HG03342 (cell line): ENCODE measurements around the gene GTF2H1.
"Not testable (repeated sequence)": the region's sequence is repeated elsewhere in the genome, so short reads cannot be mapped to it uniquely, and the experiment has no call there.

ENCODE experiments used
- ATAC-seq: cut with Tn5 transposase; IDR thresholded peaks from one replicate; pipeline ENCODE4 v1.9.1; 2021; ENCODE audit warnings: mild to moderate bottlenecking, moderate library complexity; ENCODE audit not compliant: unreplicated experiment

GTF2H1 gene

DNA sequence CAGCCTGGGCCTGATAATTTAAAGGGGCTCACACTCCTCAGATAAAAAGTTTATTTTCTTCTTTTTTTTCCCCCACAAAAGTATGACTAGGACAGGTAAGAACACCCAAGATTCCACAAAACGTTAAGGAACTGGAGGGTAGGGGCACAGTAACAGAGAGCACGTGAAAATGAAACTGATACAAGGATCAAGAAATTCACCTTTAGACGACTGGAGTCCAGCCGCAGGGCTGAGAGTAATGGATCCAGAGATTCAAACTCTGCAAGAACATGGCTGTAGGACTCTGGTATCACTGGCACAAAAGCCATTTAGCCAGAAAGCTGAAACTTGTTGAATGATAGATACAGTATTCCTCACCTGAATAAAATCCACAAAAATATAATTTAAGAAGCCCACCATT is 4.8 kb upstream of the GTF2H1 start:
- ATAC-seq: no peak

DNA sequence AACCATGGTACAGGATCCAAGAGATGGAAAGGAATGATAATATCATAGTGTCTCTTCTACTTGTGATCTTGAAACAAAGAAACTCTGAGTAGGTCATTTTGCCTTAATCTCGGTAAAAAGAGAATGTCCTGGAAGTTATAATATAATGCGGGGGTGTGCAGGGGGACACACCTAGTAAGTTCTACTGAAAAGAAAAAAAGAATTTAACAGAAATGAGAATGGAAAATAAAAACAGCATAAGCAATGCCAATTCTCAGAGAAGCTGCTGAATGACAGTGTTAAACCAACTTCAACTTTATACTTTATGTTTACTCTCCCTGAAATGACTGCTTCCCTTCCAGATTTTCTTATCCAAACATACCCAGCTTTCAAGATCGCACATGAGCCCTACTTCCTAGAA is 2.5 kb upstream of the GTF2H1 start:
- no peak for ATAC-seq

- no peak for ATAC-seq
Observed at GRCh38 chr11:18320617-18321016, 1.8 kb upstream of the GTF2H1 start.

DNA sequence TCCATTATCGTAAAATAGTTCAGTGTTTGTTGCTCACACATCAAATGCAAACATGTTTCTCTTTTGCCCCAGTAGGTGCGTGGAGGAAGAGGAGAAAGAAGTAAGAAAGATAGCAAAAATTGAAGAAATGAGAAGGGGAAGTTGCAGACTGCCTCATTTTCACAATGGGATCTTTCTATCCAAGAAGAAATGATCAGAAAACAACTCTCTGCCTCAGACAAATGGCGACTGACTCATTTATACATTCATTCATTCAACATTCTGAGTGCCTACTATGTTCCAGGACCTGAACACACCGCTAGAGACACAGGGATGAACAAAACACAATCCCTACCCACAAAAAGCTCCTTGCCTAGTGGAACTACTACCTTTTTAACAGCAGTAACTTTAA is 794 bp upstream of the GTF2H1 start:
- peak; percentile 3 for ATAC-seq

DNA sequence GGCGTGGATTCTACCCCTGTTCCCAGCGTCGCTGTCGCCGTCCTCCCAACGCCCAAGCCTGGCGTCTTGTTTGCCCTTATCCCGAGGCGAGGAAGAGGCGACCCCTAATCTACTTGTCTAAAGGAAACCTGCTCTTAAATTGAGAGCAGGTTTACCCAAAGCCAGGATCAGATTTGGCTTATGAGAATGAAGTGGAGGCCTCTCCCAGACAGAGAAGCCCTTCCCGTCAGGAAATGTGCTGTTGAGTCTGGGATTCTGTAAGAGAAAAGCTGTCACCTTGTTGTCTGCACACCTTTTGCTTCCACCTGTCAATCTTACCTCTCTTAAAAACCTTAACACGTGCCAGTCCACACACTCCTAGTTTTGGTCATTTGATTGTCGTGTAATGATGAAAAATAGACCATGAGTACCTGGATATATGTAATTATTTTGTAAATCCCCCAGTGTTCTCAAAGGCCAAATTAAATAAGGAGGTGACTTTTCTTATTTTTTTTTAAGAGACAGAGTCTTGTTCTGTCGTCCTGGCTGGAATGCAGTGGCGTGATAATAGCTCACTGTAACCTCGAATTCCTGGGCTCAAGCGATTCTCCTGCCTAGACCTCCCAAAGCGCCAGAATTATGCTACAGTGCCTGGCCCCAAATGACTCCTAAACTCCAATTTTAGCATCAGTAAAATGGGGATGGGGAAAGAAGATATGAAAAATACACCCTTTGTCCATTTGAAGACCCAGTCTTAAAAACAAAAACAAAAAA is 627 bp downstream of the GTF2H1 start:
- ATAC-seq: no peak

DNA sequence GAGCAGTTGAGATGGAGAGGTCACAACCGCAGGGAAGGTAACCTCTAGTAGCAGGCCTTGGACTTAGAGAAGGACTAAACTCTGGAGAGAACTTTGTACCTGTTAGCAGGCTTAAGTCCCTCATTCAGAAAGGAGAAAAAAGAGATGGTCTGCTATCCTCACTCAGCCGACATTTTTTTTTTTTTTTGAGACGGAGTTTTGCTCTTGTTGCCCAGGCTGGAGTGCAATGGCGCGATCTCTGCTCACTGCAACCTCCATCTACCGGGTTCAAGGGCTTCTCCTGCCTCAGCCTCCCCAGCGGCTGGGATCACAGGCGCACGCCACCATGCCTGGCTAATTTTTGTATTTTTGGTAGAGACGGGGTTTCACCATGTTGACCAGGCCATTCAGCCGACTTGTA is 1.5 kb downstream of the GTF2H1 start:
- not testable (repeated sequence) for ATAC-seq

DNA sequence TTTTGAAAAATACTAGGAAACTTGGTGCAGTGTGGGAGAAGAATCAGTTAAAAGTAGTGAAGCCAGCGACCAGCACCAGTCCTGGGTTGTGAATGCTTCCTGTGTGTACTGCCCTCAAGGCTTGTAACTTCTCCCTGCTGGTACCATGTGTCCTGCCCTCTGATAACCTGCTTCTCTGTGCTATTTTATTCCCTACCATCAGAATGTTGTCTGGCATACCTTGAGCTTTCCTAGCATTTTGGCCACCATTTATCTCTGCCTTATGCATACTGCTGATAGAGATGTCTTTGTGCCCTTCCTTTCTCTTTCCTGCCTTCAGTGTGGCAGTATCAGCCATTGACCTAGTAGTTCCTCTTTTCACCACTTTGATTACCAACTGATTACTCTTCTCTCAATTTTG is 2.0 kb downstream of the GTF2H1 start:
- no peak for ATAC-seq

DNA sequence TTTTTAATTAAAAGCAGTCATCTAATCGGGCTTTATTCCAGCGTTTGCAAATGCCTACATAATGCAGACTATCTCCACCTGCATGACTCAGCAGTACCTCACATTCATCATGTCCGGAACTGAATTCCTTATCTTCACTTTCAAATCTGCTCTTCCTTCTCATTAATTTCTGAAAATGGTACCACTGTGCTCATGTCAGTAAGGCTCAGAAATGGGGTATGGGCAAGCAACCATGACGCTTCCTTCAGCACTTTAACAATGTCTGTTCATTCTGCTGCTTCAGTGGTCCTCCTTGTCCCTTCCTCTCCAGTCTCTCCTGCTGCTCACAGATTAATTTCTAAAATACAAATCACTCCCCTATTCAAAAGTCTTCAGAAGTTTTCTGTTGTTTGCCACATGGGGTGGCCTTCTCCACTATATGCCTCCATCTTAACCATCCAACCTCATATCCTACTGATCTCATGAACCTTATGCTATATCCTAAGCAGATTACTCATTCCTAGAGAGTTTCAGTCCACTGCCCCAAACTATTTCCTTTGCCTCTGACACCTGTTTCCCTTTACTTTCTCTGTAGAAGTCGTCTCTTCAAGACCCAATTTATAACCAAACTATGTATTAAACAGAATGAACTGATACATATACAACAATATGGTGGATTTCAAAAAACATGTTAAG is 7.0 kb downstream of the GTF2H1 start:
- peak; percentile 76 for ATAC-seq

- no peak for ATAC-seq
Observed at GRCh38 chr11:18330921-18331320, 8.6 kb downstream of the GTF2H1 start.

DNA sequence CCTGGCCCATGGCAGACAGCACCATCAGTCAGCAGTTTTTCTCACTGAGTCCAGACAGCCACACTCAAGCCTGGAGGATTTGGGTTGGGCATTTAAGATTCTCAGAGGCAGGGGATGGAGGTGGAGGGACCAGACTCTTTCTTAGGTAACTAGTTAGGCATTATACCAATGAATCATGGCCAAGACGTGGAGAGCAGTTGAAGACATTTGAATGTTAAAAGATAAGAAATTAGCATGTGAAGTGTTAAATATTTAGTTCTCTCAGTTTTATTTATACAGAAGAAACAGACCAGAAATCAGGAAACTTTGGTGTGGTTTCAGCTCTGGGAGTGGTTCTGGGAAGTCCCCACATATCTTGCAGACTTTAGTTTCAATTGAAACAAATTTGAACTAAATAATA is 9.9 kb downstream of the GTF2H1 start:
- ATAC-seq: no peak

GRCh38 chr11:18332891-18333290 is 10.5 kb downstream of the GTF2H1 start:
- ATAC-seq: no peak

- no peak for ATAC-seq
Observed at GRCh38 chr11:18347471-18348125, 25.2 kb downstream of the GTF2H1 start.

DNA sequence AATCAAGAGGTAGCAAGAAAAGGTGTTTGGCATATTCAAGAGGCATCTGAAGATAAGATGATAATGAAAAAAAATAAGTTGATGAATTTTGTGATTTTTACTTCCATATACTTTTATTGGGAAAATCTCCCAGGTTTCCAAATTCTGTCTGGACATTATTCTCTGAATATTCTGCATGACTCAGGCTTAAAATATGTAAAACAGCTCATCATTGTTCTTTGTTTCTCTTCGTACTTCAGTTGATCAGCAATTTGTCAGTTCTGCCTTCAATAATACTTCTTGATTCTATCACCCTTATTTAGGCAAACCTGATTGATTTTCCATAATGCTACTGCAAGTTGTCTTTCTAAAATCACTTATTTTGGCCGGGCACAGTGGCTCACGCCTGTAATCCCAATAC is 30.2 kb downstream of the GTF2H1 start:
- ATAC-seq: no peak

- ATAC-seq: no peak
Observed at GRCh38 chr11:18358646-18359045, 36.3 kb downstream of the GTF2H1 start.

- ATAC-seq: no peak
Observed at GRCh38 chr11:18361154-18361553, 38.8 kb downstream of the GTF2H1 start.

GRCh38 chr11:18364495-18365073 is 42.2 kb downstream of the GTF2H1 start:
- ATAC-seq: no peak

DNA sequence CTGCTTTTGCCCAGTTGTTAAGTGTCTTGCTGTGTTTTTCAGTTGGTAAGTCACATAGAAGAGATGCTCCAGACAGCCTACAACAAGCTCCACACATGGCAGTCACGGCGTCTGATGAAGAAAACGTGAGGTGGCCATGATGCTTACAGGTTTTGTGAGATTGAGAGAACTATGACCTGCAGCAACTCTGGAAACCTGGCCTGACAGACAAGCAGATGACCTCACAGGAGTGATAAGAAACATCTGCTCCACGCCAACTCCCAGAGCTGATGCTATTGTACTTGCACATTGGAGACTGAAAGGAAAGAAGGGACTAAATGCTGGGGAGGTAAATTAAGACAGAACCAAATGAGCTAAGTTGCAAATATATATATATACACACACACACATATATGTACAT is 43.4 kb downstream of the GTF2H1 start:
- no peak for ATAC-seq

GRCh38 chr11:18366286-18366685 is 43.9 kb downstream of the GTF2H1 start:
- ATAC-seq: no peak

DNA sequence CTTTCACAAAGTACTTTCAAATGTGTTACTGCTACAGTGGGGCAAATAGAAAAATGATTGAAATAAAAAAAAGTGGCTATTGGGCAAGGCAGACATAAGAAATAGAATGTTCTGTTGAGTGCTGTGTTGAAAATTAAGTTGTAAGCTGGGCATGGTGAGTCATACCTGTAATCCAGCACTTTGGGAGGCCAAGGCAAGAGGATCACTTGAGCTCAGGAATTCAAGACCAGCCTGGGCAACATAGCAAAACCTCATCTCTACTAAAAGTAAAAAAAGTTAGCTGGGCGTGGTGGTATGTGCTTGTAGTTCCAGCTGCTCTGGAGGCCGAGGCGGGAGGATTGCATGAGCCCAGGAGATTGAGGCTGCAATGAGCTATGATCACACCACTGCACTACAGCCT is 45.1 kb downstream of the GTF2H1 start:
- no peak for ATAC-seq

DNA sequence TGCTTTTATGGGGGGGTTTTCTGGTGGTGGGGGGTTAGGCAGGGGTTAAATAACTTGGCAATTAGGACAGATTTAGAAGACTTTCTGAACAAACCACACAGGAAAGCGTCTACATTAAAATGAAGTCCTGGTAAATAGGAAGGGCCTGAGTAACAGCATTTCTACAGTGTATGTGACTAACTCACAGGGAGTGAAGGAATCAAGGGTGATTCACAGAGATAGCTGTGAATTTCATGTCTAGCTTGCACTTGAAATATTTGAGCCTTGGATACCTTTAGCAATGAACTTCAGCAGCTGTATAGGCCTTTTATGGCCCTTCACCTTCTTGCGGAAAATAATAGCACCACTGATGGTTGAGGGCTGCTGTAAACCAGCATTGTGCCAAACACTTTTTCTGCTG is 45.9 kb downstream of the GTF2H1 start:
- ATAC-seq: no peak

DNA sequence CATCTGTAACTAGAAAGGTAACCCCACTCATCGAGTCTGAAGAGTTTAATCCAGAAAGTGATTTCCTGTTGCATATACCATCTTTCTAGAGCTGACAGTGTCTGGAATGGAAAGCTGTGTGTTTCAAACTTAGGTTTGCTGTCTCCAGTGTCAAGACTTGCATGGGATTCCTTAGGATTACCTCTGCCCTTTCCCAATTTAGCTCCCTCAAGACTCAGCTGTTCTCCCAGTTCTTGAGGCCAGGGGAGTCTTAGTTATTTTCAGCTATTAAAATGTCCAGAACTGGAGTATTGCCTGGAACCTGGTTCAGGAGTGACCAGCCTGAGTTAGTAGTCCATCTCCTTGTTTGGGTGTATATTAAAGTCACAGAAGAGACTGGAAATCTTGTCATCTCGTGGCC is 47.0 kb downstream of the GTF2H1 start:
- ATAC-seq: no peak

DNA sequence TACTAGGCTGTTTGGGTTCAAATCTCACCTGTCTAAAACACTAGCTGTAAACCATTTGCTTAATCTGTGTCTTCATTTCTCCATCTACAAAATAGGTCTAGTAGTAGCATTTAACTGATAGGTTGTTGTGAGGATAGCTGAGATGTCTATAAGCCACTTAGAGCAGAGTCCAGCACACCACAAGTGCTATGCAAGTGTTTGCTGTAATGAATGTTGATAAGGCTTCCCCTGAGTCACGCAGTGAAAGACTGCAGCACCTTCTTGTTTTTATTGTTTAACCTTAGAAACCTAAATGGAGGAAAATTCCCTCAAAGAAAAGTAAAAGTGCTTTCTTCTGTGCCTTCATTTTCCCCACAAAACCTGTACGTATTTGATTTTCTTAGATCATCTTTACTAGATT is 48.9 kb downstream of the GTF2H1 start:
- no peak for ATAC-seq
